Endothelial cell of umbilical vein (primary cell): ENCODE data around the gene ARPC1B.
A peak's percentile ranks its signal among the peaks of the same experiment; 100 is the strongest.

Source experiments
- CTCF ChIP-seq, 2 donors: IDR thresholded peaks; 1 replicate in 1 of 2; 2 replicates in 1 of 2; pipeline ENCODE4 v1.5.1; 2011; ENCODE audit warnings: low read length in 2 of 2, mild to moderate bottlenecking in 2 of 2, moderate library complexity in 2 of 2, control low read depth in 1 of 2, inconsistent platforms in 1 of 2, low read depth in 1 of 2; ENCODE audit not compliant: insufficient read depth in 1 of 2; ENCODE audit errors: extremely low read depth in 1 of 2
- EZH2 ChIP-seq: IDR thresholded peaks from 2 replicates; pipeline ENCODE4 v1.6.1; 2012; ENCODE audit warnings: borderline replicate concordance, low read depth, mild to moderate bottlenecking, moderate library complexity, low read length, inconsistent platforms; ENCODE audit not compliant: severe bottlenecking
- JUN ChIP-seq: IDR thresholded peaks from 2 replicates; pipeline ENCODE4 v1.6.1; 2011; ENCODE audit warnings: borderline replicate concordance, low read depth; ENCODE audit not compliant: insufficient read length, insufficient read depth
- MYC ChIP-seq: IDR thresholded peaks from one replicate; pipeline ENCODE4 v1.6.1; 2011; ENCODE audit warnings: mild to moderate bottlenecking, low read depth, low read length
- POLR2A ChIP-seq: IDR thresholded peaks from 2 replicates; pipeline ENCODE4 v1.6.1; 2012; ENCODE audit warnings: low read depth, mild to moderate bottlenecking, control low read depth, low read length
- TF ChIP-seq, protein P1 (sequence below): IDR thresholded peaks from 2 replicates; pipeline ENCODE4 v1.6.1; 2011; ENCODE audit not compliant: insufficient read depth, insufficient read length

DNA sequence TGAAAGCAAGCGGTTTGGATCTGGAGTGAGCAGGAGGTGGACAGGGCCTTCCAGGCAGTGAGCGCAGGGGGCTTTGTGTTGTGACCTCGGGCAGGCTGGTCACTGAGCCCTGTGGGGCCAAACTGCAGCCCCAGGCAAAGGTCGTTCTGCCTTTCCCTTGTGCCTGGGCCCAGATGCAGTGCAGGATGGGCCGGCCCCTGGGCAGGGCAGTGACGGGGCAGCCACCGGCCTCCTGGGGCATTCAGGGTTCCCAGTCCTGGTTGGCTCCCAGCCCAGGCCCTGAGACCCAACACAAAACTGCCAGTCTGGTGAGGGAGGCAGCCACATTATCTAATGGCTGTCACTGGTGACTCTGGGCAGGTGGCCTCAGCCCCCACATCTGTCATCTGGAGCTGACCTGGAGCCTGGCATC, 7.1 kb downstream of the ARPC1B start:
- TF ChIP-seq, protein P1, sequence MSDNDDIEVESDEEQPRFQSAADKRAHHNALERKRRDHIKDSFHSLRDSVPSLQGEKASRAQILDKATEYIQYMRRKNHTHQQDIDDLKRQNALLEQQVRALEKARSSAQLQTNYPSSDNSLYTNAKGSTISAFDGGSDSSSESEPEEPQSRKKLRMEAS, result no peak
- no peak for TF ChIP-seq EZH2
- TF ChIP-seq POLR2A, result peak; percentile 4
- no peak for TF ChIP-seq JUN
- TF ChIP-seq MYC, result no peak
- no peak for TF ChIP-seq CTCF (IDR thresholded peaks at IDR 0.05; ENCODE audit: extremely low read depth in 1 of 2, insufficient read depth in 1 of 2, low read depth in 1 of 2, low read length in 2 of 2)
